GM20431 (cell line): Measurements from ENCODE around the gene GPR22.

Experiments used
- in situ Hi-C: fragments of 300-500 bp; cut with MseI, MboI; formaldehyde crosslinking; loops from one replicate; pipeline ENCODE4 v1.15.0; 2020; ENCODE audit warnings: low sequenced_read_pairs; ENCODE audit not compliant: unreplicated experiment

The GPR22 gene

GRCh38 chr7:107469929-107470328 is at the start of gene GPR22:
TSS of gene GPR22 (plus strand) at chr7:107470057. CDS start at chr7:107474061, 4,004 bp downstream.
- in situ Hi-C loops: loop anchor here (25.0 kb wide), 1 partner anchor 242 kb away; no protein-coding TSS in a partner anchor

GRCh38 chr7:107427462-107427861 is 42.4 kb upstream of the GPR22 start:
- in situ Hi-C loops: no loop called here

- in situ Hi-C loops: no loop called here
These were observed 41.2 kb upstream of the GPR22 start for GRCh38 chr7:107428642-107429041.

GRCh38 chr7:107430057-107430456 is 39.8 kb upstream of the GPR22 start:
- in situ Hi-C loops: no loop called here

GRCh38 chr7:107432261-107432660 is 37.6 kb upstream of the GPR22 start:
- in situ Hi-C loops: no loop called here

GRCh38 chr7:107435749-107436148 is 34.1 kb upstream of the GPR22 start:
- in situ Hi-C loops: no loop called here

- in situ Hi-C loops: no loop called here
These were observed 30.8 kb upstream of the GPR22 start for GRCh38 chr7:107439025-107439424.

- in situ Hi-C loops: no loop called here
These were observed 28.1 kb upstream of the GPR22 start for GRCh38 chr7:107441581-107442422.

GRCh38 chr7:107442678-107443077 is 27.2 kb upstream of the GPR22 start:
- in situ Hi-C loops: no loop called here

- in situ Hi-C loops: no loop called here
These were observed 23.3 kb upstream of the GPR22 start for GRCh38 chr7:107446531-107446930.

GRCh38 chr7:107446988-107447387 is 22.9 kb upstream of the GPR22 start:
- in situ Hi-C loops: no loop called here

- in situ Hi-C loops: loop anchor here (25.0 kb wide), 1 partner anchor 261 kb away; no protein-coding TSS in a partner anchor
These were observed 18.9 kb upstream of the GPR22 start for GRCh38 chr7:107450970-107451369.

GRCh38 chr7:107453388-107453787 is 16.5 kb upstream of the GPR22 start:
- in situ Hi-C loops: loop anchor here (25.0 kb wide), 1 partner anchor 259 kb away; no protein-coding TSS in a partner anchor

GRCh38 chr7:107461938-107462533 is 7.8 kb upstream of the GPR22 start:
- in situ Hi-C loops: loop anchor here (25.0 kb wide), 1 partner anchor 250 kb away; no protein-coding TSS in a partner anchor

GRCh38 chr7:107463139-107464078 is 6.4 kb upstream of the GPR22 start:
- in situ Hi-C loops: loop anchor here (25.0 kb wide), 1 partner anchor 249 kb away; no protein-coding TSS in a partner anchor

GRCh38 chr7:107464666-107465226 is 5.1 kb upstream of the GPR22 start:
- in situ Hi-C loops: loop anchor here (25.0 kb wide), 1 partner anchor 248 kb away; no protein-coding TSS in a partner anchor

- in situ Hi-C loops: loop anchor here (25.0 kb wide), 1 partner anchor 244 kb away; no protein-coding TSS in a partner anchor
These were observed 1.9 kb upstream of the GPR22 start for GRCh38 chr7:107467972-107468371.

- in situ Hi-C loops: loop anchor here (25.0 kb wide), 1 partner anchor 243 kb away; no protein-coding TSS in a partner anchor
These were observed 1.0 kb upstream of the GPR22 start for GRCh38 chr7:107468824-107469223.

GRCh38 chr7:107471292-107472070 is 1.6 kb downstream of the GPR22 start:
- in situ Hi-C loops: loop anchor here (25.0 kb wide), 1 partner anchor 241 kb away; no protein-coding TSS in a partner anchor
